GM23338 (cell line): ENCODE results near the gene NTNG1.

Source experiments
- CREB1 ChIP-seq: fragments of 250-450 bp; sonication (Bioruptor Pico); IDR thresholded peaks from 2 replicates; pipeline ENCODE4 v1.5.0; 2020; ENCODE audit warnings: low read depth, mild to moderate bottlenecking, moderate library complexity
- CTCF ChIP-seq, 2 experiments: fragments of 200-600 bp in 1 of 2; sonication (generic) in 1 of 2; conservative IDR thresholded peaks; 2 replicates each; pipeline versions ENCODE4 v1.5.1 to v1.6.1; 2016 to 2017; ENCODE audit warnings: antibody characterized with exemption in 2 of 2, low read depth in 2 of 2, mild to moderate bottlenecking in 2 of 2, moderate library complexity in 1 of 2
- ETS1 ChIP-seq: IDR thresholded peaks from 2 replicates; pipeline ENCODE4 v1.6.1; 2016; ENCODE audit warnings: antibody characterized with exemption
- EZH2 ChIP-seq: fragments of 200-600 bp; sonication (generic); IDR thresholded peaks from one replicate; pipeline ENCODE4 v1.8.0; 2017; ENCODE audit warnings: antibody characterized with exemption, mild to moderate bottlenecking, low read depth; ENCODE audit not compliant: unreplicated experiment
- EZH2phosphoT487 ChIP-seq: fragments of 200-600 bp; sonication (generic); IDR thresholded peaks from one replicate; pipeline ENCODE4 v1.8.1; 2018; ENCODE audit warnings: antibody characterized with exemption; ENCODE audit not compliant: unreplicated experiment
- JUNB ChIP-seq: IDR thresholded peaks from one replicate; pipeline ENCODE4 v1.6.1; 2016; ENCODE audit warnings: antibody characterized with exemption; ENCODE audit not compliant: unreplicated experiment
- NANOG ChIP-seq: IDR thresholded peaks from 2 replicates; pipeline ENCODE4 v1.6.1; 2016; ENCODE audit warnings: antibody characterized with exemption, borderline replicate concordance
- POLR2AphosphoS5 ChIP-seq: IDR thresholded peaks from 2 replicates; pipeline ENCODE4 v1.6.1; 2016; ENCODE audit warnings: antibody characterized with exemption, low read depth
- REST ChIP-seq: IDR thresholded peaks from one replicate; pipeline ENCODE4 v1.6.1; 2018; ENCODE audit warnings: antibody characterized with exemption; ENCODE audit not compliant: unreplicated experiment
- STAT1 ChIP-seq: IDR thresholded peaks from one replicate; pipeline ENCODE4 v1.6.1; 2016; ENCODE audit warnings: antibody characterized with exemption; ENCODE audit not compliant: unreplicated experiment
- ZNF114 ChIP-seq: fragments of 250-450 bp; sonication (Bioruptor Pico); IDR thresholded peaks from 2 replicates; pipeline ENCODE4 v1.5.0; 2020; ENCODE audit warnings: mild to moderate bottlenecking, moderate library complexity
- ZNF331 ChIP-seq: fragments of 250-450 bp; sonication (Bioruptor Pico); IDR thresholded peaks from 2 replicates; pipeline ENCODE4 v1.5.0; 2020; ENCODE audit warnings: low read depth, mild to moderate bottlenecking, moderate library complexity
- ZNF462 ChIP-seq: fragments of 250-450 bp; sonication (Bioruptor Pico); IDR thresholded peaks from 2 replicates; pipeline ENCODE4 v1.5.0; 2020; ENCODE audit warnings: mild to moderate bottlenecking, moderate library complexity

GRCh38 chr1:107365527-107366240, 224.8 kb downstream of the NTNG1 start:
- TF ChIP-seq CTCF (conservative IDR thresholded peaks at IDR 0.05; ENCODE audit: low read depth in 2 of 2) (no peak), ZNF462 (CRISPR knock-in tag) (no peak), STAT1 (no peak), POLR2AphosphoS5 (no peak), NANOG (no peak), EZH2 (no peak), CREB1 (CRISPR knock-in tag) (no peak), JUNB (no peak), ZNF114 (CRISPR knock-in tag) (no peak), EZH2phosphoT487 (no peak), REST (no peak), ETS1 (no peak), ZNF331 (no peak)
